ENCODE results near the gene ACVR2B.
"Not testable (repeated sequence)": the region's sequence is repeated elsewhere in the genome, so short reads cannot be mapped to it uniquely, and the experiment has no call there.

Gene ACVR2B

DNA sequence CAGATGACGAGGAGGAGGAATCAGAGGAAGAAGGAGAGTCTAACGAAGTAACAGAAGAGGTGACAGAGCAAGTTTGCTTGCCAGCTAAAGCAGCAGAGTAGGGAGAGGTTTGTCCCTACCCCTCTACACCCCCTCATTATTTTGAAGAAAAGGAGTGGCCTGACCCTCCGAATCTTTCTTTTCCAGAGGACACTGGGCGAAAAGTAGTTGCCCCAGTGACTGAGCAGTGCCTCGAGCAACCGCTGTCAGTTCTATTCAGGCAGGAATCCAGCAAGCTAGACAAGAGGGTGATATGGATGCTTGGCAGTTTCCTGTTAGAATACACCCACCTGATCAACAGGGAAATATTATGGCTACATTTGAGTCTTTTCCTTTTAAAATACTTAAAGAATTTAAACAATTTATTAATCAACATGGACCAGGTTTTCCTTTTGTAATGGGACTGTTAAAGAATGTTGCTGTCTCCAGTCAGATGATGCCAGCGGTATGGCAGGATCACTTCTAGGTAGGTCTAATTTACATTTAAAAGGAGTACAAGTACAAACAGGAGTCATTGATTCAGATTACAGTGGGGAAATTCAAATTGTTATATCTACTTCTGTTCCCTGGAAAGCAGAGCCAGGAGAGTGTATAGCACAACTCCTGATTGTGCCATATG is 31.9 kb upstream of the ACVR2B start:
- no peaks in the 10 kb centered on the region for H4K20me1 ChIP-seq (ENCODE audit: control insufficient read depth, insufficient read depth, low read depth, low read length)
- H3K9me2 ChIP-seq (replicated peaks; ENCODE audit: control insufficient read depth, low read length), result no peaks in the 10 kb centered on the region
- H3K36me3 ChIP-seq (ENCODE audit: control insufficient read depth, low read length), result no peaks in the 10 kb centered on the region
- no peak overlapping the region for H3K4me3 ChIP-seq (ENCODE audit: low read length)
- no peaks in the 10 kb centered on the region for H3F3A ChIP-seq (ENCODE audit: control insufficient read depth, insufficient read depth)
- no peak overlapping the region for H3K27ac ChIP-seq (ENCODE audit: low read depth, low read length)
- H3K27me3 ChIP-seq (ENCODE audit: control insufficient read depth, low read length), result no peaks in the 10 kb centered on the region
- peaks cover under 1% of the 10 kb centered on the region for H3K4me1 ChIP-seq (ENCODE audit: control insufficient read depth, low read length)
- H3K9me3 ChIP-seq (ENCODE audit: control insufficient read depth, insufficient read depth, low read length), result no peaks in the 10 kb centered on the region
- H3K4me2 ChIP-seq (ENCODE audit: low read length), result no peak overlapping the region
- no peaks in the 10 kb centered on the region for H3K79me2 ChIP-seq (ENCODE audit: control insufficient read depth, low read length)
- TF ChIP-seq EZH2phosphoT487 (IDR thresholded peaks at IDR 0.05; ENCODE audit: borderline replicate concordance, low read length), result no peak
- TF ChIP-seq, protein P1, sequence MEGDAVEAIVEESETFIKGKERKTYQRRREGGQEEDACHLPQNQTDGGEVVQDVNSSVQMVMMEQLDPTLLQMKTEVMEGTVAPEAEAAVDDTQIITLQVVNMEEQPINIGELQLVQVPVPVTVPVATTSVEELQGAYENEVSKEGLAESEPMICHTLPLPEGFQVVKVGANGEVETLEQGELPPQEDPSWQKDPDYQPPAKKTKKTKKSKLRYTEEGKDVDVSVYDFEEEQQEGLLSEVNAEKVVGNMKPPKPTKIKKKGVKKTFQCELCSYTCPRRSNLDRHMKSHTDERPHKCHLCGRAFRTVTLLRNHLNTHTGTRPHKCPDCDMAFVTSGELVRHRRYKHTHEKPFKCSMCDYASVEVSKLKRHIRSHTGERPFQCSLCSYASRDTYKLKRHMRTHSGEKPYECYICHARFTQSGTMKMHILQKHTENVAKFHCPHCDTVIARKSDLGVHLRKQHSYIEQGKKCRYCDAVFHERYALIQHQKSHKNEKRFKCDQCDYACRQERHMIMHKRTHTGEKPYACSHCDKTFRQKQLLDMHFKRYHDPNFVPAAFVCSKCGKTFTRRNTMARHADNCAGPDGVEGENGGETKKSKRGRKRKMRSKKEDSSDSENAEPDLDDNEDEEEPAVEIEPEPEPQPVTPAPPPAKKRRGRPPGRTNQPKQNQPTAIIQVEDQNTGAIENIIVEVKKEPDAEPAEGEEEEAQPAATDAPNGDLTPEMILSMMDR (IDR thresholded peaks at IDR 0.05; ENCODE audit: low read depth, low read length, poor library complexity, severe bottlenecking), result no peak

DNA sequence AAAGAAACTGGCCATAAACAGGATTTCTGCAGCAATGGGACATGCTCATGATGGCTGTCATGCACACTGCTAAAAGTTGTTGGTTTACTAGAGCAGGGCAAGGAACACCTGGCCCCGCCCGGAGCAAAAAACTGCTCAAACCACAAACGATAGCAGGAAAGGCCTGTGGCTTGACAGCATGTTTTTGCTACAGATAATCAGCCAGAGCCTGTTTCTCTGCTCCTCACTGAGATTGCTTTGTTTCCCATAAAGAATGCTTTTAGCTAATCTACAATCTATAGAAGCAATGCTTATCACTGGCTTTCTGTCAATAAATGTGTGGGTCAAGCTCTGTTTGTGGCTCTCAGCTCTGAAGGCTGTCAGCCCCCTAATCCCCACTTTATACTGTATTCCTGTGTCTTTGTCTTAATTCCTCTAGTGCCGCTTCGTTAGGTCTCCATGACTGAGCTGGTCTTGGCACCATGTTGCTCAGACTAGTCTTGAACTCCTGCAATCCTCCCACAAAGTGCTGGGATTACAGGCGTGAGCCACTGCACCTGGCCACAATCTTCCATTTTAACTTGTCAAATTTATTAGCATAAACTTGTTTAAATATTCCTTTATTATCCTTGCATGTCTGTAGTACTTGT is 26.8 kb upstream of the ACVR2B start:
- H3K27ac ChIP-seq (ENCODE audit: low read depth, low read length); H3K4me3 ChIP-seq (ENCODE audit: low read length); H3K36me3 ChIP-seq (ENCODE audit: control insufficient read depth, low read length); H3K4me1 ChIP-seq (ENCODE audit: control insufficient read depth, low read length); H3K27me3 ChIP-seq (ENCODE audit: control insufficient read depth, low read length); H3F3A ChIP-seq (ENCODE audit: control insufficient read depth, insufficient read depth); H3K9me2 ChIP-seq (replicated peaks; ENCODE audit: control insufficient read depth, low read length); H3K4me2 ChIP-seq (ENCODE audit: low read length); H3K9me3 ChIP-seq (ENCODE audit: control insufficient read depth, insufficient read depth, low read length); H4K20me1 ChIP-seq (ENCODE audit: control insufficient read depth, insufficient read depth, low read depth, low read length); H3K79me2 ChIP-seq (ENCODE audit: control insufficient read depth, low read length): not testable (repeated sequence)

DNA sequence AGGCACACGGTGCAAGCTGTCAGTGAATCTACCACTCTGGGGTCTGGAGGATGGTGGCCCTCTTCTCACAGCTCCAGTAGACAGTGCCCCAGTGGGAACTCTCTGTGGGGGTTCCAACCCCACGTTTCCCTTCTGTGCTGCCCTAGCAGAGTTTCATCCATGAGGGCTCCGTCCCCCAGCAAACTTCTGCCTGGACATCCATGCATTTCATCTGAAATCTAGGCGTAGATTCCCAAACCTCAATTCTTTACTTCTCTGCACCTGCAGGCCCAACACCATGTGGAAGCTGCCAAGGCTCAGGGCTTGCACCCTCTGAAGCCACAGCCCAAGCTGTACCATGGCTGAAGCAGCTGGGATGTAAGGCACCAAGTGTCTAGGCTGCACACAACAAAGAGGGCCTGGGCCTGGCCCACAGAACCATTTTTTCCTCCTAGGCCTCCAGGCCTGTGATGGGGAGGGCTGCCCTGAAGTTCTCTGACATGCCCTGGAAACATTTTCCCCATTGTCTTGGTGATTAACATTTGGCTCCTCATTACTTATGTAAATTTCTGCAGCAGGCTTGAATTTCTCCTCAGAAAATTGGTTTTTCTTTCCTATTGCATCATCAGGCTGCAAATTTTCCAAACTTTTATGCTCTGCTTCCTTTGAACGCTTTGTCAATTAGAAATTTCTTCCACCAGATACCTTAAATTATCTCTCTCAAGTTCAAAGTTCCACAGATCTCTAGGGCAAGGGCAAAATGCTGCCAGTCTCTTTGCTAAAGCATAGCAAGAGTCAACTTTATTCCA is 20.6 kb upstream of the ACVR2B start:
- H3K4me3 ChIP-seq (ENCODE audit: low read length); H3K27ac ChIP-seq (ENCODE audit: low read depth, low read length); H3K9me2 ChIP-seq (replicated peaks; ENCODE audit: control insufficient read depth, low read length); H3K36me3 ChIP-seq (ENCODE audit: control insufficient read depth, low read length); H3K27me3 ChIP-seq (ENCODE audit: control insufficient read depth, low read length); H3K79me2 ChIP-seq (ENCODE audit: control insufficient read depth, low read length); H4K20me1 ChIP-seq (ENCODE audit: control insufficient read depth, insufficient read depth, low read depth, low read length); H3K4me2 ChIP-seq (ENCODE audit: low read length); H3K4me1 ChIP-seq (ENCODE audit: control insufficient read depth, low read length); H3F3A ChIP-seq (ENCODE audit: control insufficient read depth, insufficient read depth): not testable (repeated sequence)
- peaks cover 22% of the 10 kb centered on the region for H3K9me3 ChIP-seq (ENCODE audit: control insufficient read depth, insufficient read depth, low read length)

DNA sequence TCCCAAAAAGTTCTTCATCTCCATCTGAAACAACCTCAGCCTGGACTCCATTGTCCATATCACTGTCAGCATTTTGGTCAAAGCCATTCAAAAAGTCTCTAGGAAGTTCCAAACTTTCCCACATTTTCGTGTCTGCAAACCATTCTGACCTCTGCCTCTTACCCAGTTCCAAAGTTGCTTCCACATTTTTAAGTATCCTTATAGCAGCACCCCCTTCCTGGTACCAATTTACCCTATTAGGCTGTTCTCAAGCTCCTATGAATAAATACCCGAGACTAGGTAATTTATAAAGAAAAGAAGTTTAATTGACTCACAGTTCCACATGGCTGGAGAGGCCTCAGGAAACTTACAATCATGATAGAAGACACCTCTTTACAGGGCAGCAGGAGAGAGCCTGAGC is 20.0 kb upstream of the ACVR2B start:
- not testable (repeated sequence) for H3K27me3 ChIP-seq (ENCODE audit: control insufficient read depth, low read length); H3K27ac ChIP-seq (ENCODE audit: low read depth, low read length); H3K4me1 ChIP-seq (ENCODE audit: control insufficient read depth, low read length); H3K36me3 ChIP-seq (ENCODE audit: control insufficient read depth, low read length); H3F3A ChIP-seq (ENCODE audit: control insufficient read depth, insufficient read depth); H3K79me2 ChIP-seq (ENCODE audit: control insufficient read depth, low read length); H3K4me3 ChIP-seq (ENCODE audit: low read length); H3K9me2 ChIP-seq (replicated peaks; ENCODE audit: control insufficient read depth, low read length); H4K20me1 ChIP-seq (ENCODE audit: control insufficient read depth, insufficient read depth, low read depth, low read length); H3K4me2 ChIP-seq (ENCODE audit: low read length)
- H3K9me3 ChIP-seq (ENCODE audit: control insufficient read depth, insufficient read depth, low read length), result peaks cover 22% of the 10 kb centered on the region

DNA sequence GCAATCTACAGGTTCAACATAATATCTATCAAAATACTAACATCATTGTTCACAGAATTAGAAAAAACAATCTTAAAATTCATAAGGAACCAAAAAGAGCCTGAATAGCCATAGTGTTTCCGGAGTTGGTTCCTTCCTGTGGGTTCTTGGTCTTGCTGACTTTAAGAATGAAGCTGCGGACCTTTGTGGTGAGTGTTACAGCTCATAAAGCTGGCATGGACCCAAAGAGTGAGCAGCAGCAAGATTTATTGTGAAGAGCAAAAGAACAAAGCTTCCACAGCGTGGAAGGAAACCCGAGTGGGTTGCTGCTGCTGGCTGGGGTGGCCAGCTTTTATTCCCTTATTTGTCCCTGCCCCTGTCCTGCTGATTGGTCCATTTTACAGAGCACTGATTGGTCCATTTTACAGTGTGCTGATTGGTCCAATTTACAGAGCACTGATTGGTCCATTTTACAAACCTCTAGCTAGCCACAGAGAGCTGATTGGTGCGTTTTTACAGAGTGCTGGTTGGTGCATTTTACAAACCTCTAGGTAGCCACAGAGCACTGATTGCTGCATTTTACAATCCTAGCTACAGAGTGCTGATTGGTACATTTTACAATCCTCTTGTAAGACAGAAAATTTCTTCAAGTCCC is 15.1 kb upstream of the ACVR2B start:
- H3K4me2 ChIP-seq (ENCODE audit: low read length); H3K4me1 ChIP-seq (ENCODE audit: control insufficient read depth, low read length); H3K9me2 ChIP-seq (replicated peaks; ENCODE audit: control insufficient read depth, low read length); H3K79me2 ChIP-seq (ENCODE audit: control insufficient read depth, low read length); H4K20me1 ChIP-seq (ENCODE audit: control insufficient read depth, insufficient read depth, low read depth, low read length); H3F3A ChIP-seq (ENCODE audit: control insufficient read depth, insufficient read depth); H3K27me3 ChIP-seq (ENCODE audit: control insufficient read depth, low read length); H3K4me3 ChIP-seq (ENCODE audit: low read length); H3K36me3 ChIP-seq (ENCODE audit: control insufficient read depth, low read length); H3K9me3 ChIP-seq (ENCODE audit: control insufficient read depth, insufficient read depth, low read length); H3K27ac ChIP-seq (ENCODE audit: low read depth, low read length): not testable (repeated sequence)

DNA sequence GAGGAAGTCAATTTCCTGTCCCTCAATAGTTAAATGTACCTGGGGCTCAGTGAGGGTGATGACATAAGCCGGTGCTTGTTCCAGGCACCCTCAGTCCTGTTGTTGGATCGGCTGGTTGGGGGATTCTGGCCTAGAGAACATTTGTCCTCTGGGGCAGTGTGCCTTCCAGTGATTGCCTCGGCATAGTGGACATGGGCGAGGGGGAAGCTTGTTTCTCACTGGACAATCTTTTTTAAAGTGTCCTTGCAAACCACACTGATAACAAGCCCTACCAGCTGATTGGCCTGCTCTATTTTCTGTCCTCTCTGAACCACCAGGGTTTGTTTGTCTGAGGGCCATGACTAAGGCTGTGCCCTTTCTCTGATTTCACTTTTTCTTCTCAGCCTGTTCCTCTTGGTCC is 10.5 kb upstream of the ACVR2B start:
- not testable (repeated sequence) for H3K9me2 ChIP-seq (replicated peaks; ENCODE audit: control insufficient read depth, low read length); H3K36me3 ChIP-seq (ENCODE audit: control insufficient read depth, low read length); H3K4me1 ChIP-seq (ENCODE audit: control insufficient read depth, low read length)

More for the DNA sequence above, 10.5 kb upstream of the ACVR2B start:
- not testable (repeated sequence) for H3K27ac ChIP-seq (ENCODE audit: low read depth, low read length); H3F3A ChIP-seq (ENCODE audit: control insufficient read depth, insufficient read depth); H3K27me3 ChIP-seq (ENCODE audit: control insufficient read depth, low read length); H3K4me3 ChIP-seq (ENCODE audit: low read length); H3K4me2 ChIP-seq (ENCODE audit: low read length); H4K20me1 ChIP-seq (ENCODE audit: control insufficient read depth, insufficient read depth, low read depth, low read length); H3K79me2 ChIP-seq (ENCODE audit: control insufficient read depth, low read length); H3K9me3 ChIP-seq (ENCODE audit: control insufficient read depth, insufficient read depth, low read length)
